ENCODE results near the gene SPTLC3. TPM values are rescaled to one million over a fixed set of nuclear protein-coding genes. Genes with fewer than 3 reads are reported as not detected.

Gene SPTLC3
- total and polyA plus RNA-seq, 2 donors (not counting 1 experiment from before 2014, with no cell fraction given) = not detected

- TF ChIP-seq EZH2 (IDR thresholded peaks at IDR 0.05; ENCODE audit: borderline replicate concordance, insufficient read depth, low read depth, low read length, poor library complexity, severe bottlenecking) = no peak
- peak; percentile 60 for TF ChIP-seq CTCF (IDR thresholded peaks at IDR 0.05)
- no peak overlapping the region for H2AFZ ChIP-seq (ENCODE audit: insufficient read depth, low read depth, low read length, poor library complexity, severe bottlenecking)
- peak; percentile 13 for DNase-seq
- no peak overlapping the region for H3K9ac ChIP-seq (ENCODE audit: low read length)
- H3K9me3 ChIP-seq (ENCODE audit: control extremely low read depth in 1 of 3, control insufficient read depth in 2 of 3, insufficient read depth in 1 of 3, low read length in 2 of 3) = no peaks in the 10 kb centered on the region
- ATAC-seq (ENCODE audit: low read depth) = no peak
- no peaks in the 10 kb centered on the region for H3K4me1 ChIP-seq (ENCODE audit: control insufficient read depth in 2 of 2, insufficient read depth in 2 of 2, low read length in 2 of 2)
- ChIA-PET CTCF (no interaction called here), POLR2A (no interaction called here)
- intact Hi-C loops (cut with micrococcal nuclease) = loop anchor here (5.0 kb wide), 2 partner anchors 179 to 1429 kb away; no protein-coding TSS in a partner anchor
- 79% methylated on average over 8 of the region's 14 CpGs for WGBS (ENCODE audit: insufficient coverage)
- H3K9me3 Mint-ChIP-seq (ENCODE audit: insufficient read depth) = no peaks in the 10 kb centered on the region
- H3K4me3 Mint-ChIP-seq = no peak overlapping the region
- no peak overlapping the region for H3K4me2 ChIP-seq (replicated peaks; ENCODE audit: low read depth, low read length, poor library complexity, severe bottlenecking)
- H3K4me3 ChIP-seq (ENCODE audit: control extremely low read depth in 1 of 5, extremely low read depth in 1 of 5, insufficient read depth in 1 of 5, low read depth in 2 of 5, low read length in 4 of 5) = no peak overlapping the region
- no peaks in the 10 kb centered on the region for H3K36me3 ChIP-seq (replicated peaks in 1 of 2; ENCODE audit: control extremely low read depth in 1 of 2, control insufficient read depth in 1 of 2, extremely low read depth in 1 of 2, insufficient read depth in 2 of 2, low read length in 1 of 2)
- H3K27ac ChIP-seq (ENCODE audit: low read length in 2 of 2) = no peak overlapping the region
- H3K4me1 Mint-ChIP-seq = no peaks in the 10 kb centered on the region
- peaks cover 13% of the 10 kb centered on the region for H3K27me3 Mint-ChIP-seq
- H4K20me1 ChIP-seq (ENCODE audit: control insufficient read depth, insufficient read depth, low read length, poor library complexity, severe bottlenecking) = no peaks in the 10 kb centered on the region
- H3K27me3 ChIP-seq (replicated peaks in 1 of 4; ENCODE audit: control extremely low read depth in 1 of 4, control insufficient read depth in 3 of 4, insufficient read depth in 4 of 4, low read length in 3 of 4) = no peaks in the 10 kb centered on the region
- H3K79me2 ChIP-seq (ENCODE audit: control insufficient read depth, insufficient read depth, low read length) = no peaks in the 10 kb centered on the region
- H3K27ac Mint-ChIP-seq = no peak overlapping the region
Observed at GRCh38 chr20:13105864-13106457, 97.2 kb downstream of the SPTLC3 start.

GRCh38 chr20:13109658-13110057 is 100.9 kb downstream of the SPTLC3 start:
- no peaks in the 10 kb centered on the region for H3K36me3 ChIP-seq (replicated peaks in 1 of 2; ENCODE audit: control extremely low read depth in 1 of 2, control insufficient read depth in 1 of 2, extremely low read depth in 1 of 2, insufficient read depth in 2 of 2, low read length in 1 of 2)
- Mint-ChIP-seq H3K4me1 (no peaks in the 10 kb centered on the region), H3K27me3 (peaks cover 13% of the 10 kb centered on the region), H3K9me3 (ENCODE audit: insufficient read depth) (no peaks in the 10 kb centered on the region), H3K27ac (no peak overlapping the region), H3K4me3 (no peak overlapping the region)
- no peaks in the 10 kb centered on the region for H3K79me2 ChIP-seq (ENCODE audit: control insufficient read depth, insufficient read depth, low read length)
- POLR2A ChIA-PET = no interaction called here
- intact Hi-C loops (cut with micrococcal nuclease) = loop anchor here (5.0 to 10.0 kb wide), 3 partner anchors 182 to 1432 kb away; no protein-coding TSS in a partner anchor
- no peak overlapping the region for H3K9ac ChIP-seq (ENCODE audit: low read length)
- TF ChIP-seq EZH2 (IDR thresholded peaks at IDR 0.05; ENCODE audit: borderline replicate concordance, insufficient read depth, low read depth, low read length, poor library complexity, severe bottlenecking) (no peak), CTCF (IDR thresholded peaks at IDR 0.05) (no peak)
- H3K27me3 ChIP-seq (replicated peaks in 1 of 4; ENCODE audit: control extremely low read depth in 1 of 4, control insufficient read depth in 3 of 4, insufficient read depth in 4 of 4, low read length in 3 of 4) = no peaks in the 10 kb centered on the region
- ATAC-seq (ENCODE audit: low read depth) = no peak
- no peaks in the 10 kb centered on the region for H4K20me1 ChIP-seq (ENCODE audit: control insufficient read depth, insufficient read depth, low read length, poor library complexity, severe bottlenecking)
- H3K9me3 ChIP-seq (ENCODE audit: control extremely low read depth in 1 of 3, control insufficient read depth in 2 of 3, insufficient read depth in 1 of 3, low read length in 2 of 3) = no peaks in the 10 kb centered on the region
- H3K4me3 ChIP-seq (ENCODE audit: control extremely low read depth in 1 of 5, extremely low read depth in 1 of 5, insufficient read depth in 1 of 5, low read depth in 2 of 5, low read length in 4 of 5) = no peak overlapping the region
- no peaks in the 10 kb centered on the region for H3K4me1 ChIP-seq (ENCODE audit: control insufficient read depth in 2 of 2, insufficient read depth in 2 of 2, low read length in 2 of 2)
- H3K4me2 ChIP-seq (replicated peaks; ENCODE audit: low read depth, low read length, poor library complexity, severe bottlenecking) = no peak overlapping the region
- H3K27ac ChIP-seq (ENCODE audit: low read length in 2 of 2) = no peak overlapping the region
- no peak overlapping the region for H2AFZ ChIP-seq (ENCODE audit: insufficient read depth, low read depth, low read length, poor library complexity, severe bottlenecking)
- WGBS (ENCODE audit: insufficient coverage) = no CpG with 5 or more reads among the region's 4 CpGs
- DNase-seq = no peak
- CTCF ChIA-PET = interaction anchor here (0.8 to 1.8 kb wide), 4 partner anchors 9 to 20 kb away, joined by 3 to 5 read pairs (median 4); no protein-coding TSS in a partner anchor
